OCI-M2 (cell line): ENCODE data around the gene PXT1.

ENCODE experiments used
- DNase-seq: peaks from one replicate; lab custom pipeline; 2025; ENCODE audit not compliant: unreplicated experiment; lab: John Stamatoyannopoulos, UW

Gene PXT1

DNA sequence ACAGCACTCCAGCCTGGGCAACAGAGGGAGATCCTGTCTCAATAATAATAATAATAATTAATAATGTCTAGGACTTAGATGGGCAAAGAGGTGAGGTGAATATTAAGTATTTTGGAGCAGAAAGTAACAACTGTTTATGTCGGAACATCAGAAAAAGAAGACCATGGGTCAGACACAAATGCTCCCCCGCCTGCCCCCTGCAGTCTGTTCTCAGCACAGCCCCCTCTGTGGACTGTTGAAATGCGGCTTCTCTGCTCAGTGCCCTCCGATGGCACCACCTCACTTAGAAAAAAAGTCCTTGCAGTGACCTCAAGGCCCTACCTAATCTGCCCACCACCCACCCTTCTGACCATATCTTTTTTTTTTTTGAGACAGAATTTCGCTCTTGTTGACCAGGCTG lies 50.0 kb downstream of the PXT1 start:
- no peak for DNase-seq

DNA sequence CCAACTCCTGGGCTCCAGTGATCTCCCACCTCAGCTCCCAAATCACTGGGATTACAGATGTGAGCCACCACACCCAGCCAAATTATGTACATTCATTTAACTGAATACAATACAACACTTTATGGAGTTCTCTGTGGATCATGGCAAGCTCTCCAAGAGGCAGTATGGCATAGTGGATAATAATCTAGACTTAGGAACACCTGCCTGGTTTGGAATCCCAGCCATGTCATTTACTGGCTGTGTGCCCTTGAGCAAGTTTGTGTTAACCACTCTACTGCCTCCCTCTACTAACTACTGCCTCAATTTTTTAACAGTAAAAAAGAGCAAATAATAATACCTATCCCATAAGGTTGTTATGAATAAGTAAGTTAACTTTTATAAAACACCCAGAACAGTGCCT lies 53.3 kb downstream of the PXT1 start:
- no peak for DNase-seq

DNA sequence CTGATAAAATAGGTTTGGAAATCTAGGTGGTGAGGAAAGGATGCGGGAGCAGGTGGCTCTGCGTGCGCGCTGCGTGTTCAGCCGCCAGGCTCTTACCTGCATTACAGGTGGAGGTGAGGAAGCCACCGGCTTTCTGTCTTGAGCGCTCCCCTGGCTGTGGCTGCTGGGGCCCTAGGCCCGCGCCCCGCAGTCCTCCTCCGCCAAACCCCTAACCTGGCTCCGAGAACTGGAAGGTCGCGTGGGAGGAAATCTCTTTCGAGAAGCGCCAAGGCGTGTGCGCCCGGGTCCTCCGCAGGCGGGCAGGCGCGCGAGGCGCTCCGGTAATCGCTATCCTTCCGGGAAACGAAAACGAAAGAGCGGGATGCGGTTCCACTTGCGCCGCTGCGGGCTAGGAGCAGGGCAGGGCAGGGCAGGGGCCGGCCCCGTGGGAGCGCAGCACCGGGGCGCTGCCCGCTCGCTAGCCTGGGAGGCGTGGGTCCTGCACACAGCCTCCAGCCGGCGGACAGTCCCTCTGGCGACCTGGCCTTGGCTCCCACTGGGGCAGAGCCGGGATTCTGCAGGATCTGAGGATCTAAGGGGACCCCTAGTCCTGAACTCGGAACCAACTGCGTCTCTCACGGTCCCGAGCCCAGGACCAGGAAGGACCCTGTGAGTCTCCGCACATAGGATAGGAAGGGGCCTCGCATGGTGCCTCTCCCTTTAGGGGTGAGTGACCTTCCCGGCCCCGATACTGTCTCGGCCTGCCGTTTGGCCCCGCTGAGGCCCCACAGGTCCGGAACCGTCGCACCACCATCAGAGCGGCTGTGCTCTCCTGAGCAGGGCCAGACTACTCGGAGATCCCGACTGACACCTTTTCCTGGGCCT lies 55.0 kb downstream of the PXT1 start, which contains the start of gene ETV7:
ETV7 (minus strand) TSS at position 230 of the 864 bp plus-strand sequence; CDS start at position 102, 128 bp downstream.
- no peak for DNase-seq

DNA sequence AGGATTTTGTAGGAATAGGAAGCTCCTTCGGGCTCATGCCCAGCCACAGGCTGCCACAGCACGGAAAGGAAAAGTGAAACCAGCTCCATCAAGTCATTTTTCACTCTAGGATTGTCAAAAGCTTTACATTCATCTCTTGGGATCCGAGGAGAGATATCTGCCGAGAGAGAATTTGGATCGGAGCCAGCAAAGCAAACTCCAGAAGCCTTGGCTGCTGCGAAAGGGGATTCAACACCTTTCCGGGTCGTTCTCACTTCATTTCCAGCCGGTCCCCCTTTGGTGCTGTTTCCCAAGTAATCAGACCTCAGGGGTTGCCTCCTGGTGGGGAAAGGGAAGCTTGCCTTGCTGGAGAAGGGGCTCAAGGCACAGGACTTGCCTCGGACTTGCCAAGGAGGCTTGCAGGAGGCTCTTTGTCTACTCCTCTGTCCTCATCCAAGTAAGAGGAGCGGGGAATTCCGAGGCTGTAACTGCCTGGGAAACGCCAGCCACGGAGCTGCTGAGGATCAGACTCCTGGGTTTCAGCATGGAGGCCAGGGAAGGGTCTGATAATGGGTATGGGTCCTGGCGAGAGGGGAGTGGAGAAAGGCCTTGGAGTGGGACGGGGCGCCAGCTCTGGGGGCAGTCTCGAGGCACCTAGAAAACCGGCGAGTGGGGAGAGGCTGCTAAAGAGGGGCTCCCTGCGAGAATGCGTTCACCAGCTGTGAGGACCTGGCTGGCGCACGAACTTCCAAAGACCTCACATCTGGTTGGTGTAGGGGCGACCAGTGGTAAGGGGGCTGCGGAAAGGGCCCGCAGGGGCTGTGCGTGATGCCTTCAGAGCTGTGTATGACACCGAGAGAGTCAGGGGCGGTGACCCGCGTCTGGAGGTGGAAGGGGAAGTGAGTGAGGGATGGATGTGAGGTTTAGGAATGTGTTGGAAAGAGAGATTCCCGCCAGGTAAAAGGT lies 55.9 kb downstream of the PXT1 start:
- DNase-seq = no peak

DNA sequence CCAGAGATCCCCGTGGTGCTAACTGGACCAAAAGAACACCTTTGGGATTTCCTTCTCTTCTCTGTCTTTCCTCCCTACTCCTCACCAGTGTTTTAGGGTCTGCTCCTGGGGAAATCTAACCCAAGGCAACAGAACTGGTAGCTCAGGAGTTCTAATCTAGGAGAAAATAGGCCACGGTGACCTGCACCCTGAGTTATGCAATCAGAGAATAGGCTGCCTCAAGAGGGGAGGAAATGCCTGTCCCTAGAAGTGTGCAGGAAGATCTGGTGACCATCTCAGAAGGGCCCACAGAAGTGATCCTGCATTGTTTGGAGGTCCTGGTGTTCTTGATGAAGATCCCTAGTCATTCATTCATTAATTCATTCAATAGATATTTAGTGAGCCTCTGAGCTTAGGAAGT lies 58.6 kb downstream of the PXT1 start:
- no peak for DNase-seq

DNA sequence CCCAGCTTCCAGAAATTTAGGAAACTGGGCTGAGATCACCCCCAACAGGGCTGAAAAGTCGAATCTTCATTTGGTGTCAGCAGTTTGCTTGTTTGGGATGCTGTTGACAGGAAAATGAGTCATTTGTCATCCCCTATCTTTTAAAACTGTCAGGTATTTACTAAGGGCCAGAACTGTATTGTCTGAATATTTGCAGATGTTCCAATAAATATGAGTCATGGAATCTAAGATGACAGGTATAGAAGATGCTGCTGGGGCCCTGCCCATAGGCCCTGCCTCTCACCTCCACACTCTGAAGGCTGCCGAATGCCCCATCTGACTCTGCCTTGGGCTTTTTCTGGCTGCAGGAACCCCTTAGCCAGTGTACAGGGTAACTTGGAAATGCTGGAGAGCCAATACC lies 59.0 kb downstream of the PXT1 start:
- DNase-seq = no peak

DNA sequence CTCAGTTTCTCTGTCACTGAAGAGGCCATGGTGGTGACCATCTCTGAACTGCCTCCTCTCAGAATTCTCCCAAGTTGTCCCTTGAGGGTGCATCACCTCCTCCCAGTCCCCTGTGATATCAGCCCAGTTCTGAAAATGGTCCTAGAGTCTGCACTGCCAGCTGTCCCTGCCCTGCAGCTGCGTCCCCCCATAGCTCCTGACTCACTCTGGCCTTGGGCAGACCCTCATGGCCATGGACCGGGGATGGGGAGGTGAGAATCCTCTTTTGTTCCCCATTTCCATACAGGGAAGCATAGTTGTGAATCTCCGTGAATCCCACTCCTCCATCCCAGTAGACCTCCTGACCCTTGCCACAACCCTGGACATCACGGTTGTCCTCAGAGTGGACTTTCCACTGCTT lies 59.7 kb downstream of the PXT1 start:
- no peak for DNase-seq

DNA sequence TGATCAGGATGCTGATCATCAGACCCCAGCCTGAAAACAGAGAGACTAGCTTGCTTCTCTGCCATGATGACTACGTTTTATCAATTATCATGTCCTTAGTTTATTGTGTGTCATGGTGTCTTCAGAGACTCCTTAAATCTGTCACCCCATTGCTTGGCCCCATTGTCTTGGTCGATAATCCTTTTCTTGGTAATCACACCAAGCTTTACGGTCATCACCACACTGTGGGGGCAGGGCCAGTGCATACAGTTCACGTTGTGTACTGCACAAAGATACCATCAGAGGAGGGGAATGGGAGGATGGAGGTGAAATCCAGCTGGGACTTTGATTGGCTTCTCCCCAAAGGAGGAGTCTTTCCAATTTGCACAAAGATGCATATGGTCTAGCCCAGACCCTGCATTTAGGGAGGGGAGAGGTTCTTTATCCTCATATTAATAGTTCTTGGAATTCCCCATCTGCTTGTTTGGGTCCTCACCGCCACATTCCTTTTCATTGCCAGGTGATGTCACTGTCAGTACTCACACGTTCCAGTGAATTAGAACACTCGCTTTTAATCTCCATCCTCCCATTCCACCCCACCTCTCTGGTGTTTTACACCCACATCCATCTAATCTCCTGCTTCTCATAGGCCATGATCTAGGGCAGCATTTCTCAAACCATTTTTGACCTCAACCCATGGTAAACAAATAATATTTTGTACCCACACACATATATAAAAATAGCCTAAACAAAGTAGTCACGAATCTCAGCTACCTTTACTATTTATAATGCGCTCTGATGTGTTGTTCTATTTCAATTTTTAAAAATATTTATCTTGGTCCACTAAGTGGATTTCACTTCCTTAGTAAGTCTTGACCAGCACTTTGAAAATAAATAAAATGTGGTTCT lies 60.9 kb downstream of the PXT1 start:
- DNase-seq = no peak

DNA sequence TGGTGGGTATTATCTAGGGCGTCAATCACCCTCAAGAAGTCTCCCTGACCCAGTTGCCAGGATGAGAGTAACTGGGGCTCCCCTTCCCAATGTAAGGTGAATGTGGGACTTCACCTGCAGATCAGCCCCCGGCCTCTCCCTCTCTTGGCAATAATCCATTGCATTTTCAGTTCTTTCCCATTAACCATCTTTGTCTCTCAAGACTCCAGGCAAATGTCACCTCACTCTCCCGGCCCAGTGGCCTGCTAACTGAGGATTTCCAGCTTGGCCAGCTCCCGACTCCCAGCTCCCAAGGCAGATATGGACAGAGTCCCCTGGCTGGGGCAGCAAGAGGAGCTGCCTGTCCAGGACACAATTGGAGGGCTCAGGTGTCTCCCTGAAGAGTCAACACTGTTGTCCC lies 62.5 kb downstream of the PXT1 start:
- no peak for DNase-seq

DNA sequence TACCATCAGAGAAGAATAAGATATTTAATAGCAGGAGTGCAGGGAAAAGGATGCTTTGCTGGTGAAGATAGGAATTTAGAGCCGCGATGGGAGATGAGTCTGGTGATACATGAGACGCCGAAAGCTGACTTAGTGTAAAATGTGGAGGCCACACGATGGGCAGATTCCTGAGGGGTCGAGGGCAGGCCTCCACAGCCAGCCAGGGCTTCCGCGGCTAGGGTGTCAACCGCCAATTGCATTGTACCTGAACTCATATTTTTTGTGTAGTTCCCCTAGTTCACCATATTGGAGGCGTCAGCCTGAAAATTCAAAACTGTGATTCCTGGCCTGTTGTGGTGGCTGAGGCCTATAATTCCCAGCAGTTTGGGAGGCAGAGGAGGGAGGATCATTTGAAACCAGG lies 63.7 kb downstream of the PXT1 start:
- no peak for DNase-seq

DNA sequence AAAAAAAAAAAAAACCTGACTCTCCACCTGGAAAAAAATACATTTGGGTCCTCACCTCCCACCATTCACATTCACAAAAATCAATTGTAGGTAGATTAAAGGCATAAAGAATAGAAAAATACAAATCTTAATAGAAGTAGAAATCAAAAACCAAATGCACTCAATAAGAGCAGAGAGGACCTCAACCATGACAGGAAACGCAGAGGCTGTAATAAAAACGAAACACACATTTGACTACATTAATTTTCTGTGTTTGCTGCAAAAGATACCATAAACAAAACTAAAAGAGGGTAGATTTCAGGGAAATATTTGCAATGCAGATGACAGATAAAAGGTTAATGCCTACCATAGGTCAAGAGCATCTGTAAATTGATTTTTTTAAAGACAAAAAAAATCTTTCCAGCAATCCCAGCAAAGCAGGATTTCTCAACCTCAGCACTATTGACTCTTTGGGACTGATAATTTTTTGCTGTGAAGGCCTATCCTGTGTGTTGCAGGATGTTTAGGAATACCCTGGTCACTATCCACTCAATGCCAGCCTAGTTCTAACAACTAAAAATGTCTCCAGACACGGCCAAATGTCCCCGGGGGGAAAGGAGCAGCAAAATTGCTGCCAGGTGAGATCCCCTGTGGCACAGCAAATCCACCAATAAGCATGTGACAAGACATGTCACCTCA lies 64.3 kb downstream of the PXT1 start:
- DNase-seq = no peak

DNA sequence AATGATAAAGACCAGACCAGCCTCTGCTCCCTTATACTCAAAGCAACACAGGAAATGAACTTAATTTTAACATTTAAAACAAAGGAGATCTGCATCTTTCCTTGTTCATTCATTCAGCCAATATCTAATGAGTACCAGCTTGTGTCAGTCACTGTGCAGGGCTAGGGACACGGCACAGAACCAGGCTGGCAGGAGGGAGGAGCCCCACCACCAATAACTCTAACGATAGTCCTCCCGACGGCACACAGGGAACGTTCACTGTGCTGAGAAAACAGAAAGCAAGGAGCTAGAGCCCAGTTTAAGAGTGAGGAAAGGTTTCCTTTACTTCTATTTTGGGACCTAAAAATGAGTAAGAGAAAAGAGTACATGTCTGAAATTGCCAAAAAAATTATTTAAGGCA lies 65.1 kb downstream of the PXT1 start:
- no peak for DNase-seq

DNA sequence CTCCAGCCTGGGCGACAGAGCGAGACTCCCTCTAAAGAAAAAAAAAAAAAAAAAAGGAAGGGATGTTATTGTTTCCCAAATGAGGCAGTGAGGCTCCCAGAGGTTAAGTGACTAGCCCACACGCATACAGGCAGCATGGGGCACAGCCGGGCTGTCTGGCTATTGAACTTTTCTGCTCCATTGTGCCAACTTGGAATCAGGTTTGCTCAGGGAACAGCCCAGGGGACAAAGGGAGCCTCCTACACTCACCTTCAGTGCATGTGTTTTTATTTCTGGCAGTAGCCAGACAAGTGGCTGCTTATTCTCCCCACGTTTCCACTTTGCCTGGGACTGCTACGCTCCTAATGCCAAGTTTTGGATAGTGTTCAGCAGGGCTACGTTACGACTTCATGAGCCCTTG lies 65.9 kb downstream of the PXT1 start:
- no peak for DNase-seq

DNA sequence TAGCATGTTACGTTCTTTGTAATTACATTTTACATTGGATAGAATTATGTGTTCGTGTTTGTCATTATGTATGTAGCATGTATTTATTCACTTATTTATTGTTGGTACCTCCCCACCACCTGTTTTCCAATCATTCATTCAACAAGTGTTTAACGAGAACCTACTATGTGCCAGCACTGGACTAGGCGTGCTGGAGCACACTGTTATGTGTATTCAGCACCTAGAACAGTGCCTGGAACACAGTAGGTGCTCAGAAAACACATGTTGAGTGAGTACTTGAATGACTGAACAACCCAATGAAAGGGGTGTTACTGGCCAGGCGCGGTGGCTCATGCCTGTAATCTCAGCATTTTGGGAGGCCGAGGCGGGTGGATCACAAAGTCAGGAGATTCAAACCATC lies 66.5 kb downstream of the PXT1 start:
- DNase-seq = no peak

DNA sequence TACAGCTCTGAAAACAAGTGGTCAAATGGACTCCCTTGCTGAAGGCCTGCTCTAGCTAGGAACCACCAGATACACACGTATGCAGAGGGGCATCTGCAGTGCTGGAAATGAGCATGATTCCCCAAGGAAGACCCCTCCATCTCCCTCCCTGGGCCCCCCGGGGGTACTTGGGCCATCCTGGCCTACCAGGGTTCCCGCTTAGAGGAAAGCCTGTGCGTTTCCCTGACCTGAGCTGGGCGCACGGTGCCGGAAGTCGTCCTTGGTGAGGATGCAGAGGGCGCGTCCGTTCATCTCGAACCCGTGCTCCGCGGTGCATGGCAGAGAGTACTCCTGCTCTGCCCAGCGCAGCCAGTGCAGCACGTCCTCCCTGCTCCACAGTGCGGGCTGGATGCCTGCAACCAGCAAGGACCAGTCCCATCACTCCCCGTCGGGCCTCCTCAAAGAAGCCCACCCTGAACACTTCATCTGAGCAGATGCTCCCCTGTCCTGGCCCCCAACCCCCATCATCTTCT lies 67.0 kb downstream of the PXT1 start:
- no peak for DNase-seq

DNA sequence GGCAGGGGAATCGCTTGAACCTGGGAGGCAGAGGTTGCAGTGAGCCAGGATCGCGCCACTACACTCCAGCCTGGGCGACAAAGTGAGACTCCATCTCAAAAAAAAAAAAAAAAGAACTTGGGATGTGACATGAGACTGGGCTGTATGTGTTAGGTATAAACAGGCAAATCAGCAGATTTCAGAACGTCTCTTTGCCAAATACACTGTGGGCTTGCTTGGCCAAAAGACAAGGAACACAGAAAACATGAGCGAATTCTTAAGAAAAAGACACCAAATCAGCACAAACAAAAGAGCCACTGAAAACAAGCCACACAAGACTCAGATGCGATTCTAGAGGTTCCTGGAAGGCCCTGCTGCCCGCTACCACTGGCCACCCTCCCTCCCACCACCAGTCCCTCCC lies 67.7 kb downstream of the PXT1 start:
- no peak for DNase-seq

DNA sequence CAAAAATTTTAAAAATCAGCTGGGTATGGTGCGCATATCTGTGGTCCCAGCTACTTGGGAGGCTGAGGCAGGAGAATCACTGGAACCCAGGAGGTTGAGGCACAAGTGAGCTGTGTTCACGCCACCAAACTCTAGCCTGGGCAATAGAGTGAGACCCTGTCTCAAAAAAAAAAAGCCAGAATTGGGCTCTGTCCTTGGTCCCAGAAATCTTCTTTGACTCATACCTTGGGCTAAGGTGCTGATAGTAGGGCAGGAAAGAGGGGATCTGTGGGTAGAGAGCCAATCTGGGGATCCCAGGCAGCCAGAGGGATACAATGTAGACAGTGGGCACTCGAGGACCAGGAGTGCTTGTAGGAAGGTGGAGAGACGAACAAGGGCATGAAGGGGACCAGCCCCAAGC lies 68.5 kb downstream of the PXT1 start:
- DNase-seq = no peak

DNA sequence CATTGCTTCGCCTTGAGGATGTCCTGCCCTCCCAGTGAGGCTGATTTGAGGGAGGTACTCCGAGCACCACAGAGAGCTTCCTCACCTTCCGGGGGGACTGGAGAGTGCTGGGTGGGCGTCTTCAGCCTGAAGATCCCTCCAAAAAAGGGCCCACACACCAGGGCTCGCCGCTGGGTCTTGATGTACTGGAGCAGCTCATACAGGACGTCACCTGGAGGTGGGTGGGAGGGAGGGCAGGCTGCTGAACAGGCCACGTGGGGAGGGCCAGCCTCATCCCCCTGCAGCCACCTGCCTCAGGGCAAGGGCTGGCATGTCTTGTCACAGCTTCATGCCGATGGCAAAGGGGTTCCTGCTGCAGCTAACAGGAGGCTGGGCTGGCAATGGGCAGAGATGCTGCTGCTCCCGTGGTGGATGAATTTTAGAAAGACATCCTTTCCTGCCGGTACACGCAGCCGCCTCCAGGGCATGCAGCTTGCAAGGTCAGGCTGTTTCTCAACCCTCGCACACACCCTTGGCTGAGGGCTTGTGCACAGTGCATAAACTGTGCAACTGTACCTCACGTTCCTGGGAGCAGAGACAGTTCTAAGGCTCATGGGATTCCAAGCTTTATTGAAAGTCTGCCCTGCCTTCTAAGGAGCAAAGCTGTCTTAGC lies 69.2 kb downstream of the PXT1 start:
- DNase-seq = no peak

DNA sequence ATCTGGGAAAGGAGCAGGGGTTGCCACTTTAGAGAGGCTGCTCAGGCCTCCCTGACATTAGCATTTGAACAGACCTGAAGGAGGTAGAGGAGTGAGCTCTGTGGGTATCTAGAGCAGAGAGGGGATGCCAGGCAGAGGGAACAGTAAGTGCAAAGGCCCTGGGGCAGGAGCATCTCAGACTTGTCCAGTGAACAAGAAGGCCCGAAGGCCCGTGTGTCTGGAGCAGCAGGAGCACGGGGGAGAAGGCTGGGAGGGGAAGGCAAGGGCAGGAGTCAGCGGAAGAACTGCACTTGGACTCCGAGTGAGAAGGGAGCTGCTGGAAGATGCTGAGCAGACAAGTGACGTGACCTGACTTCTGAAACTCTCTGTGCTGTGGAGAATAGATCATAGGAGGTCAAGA lies 70.6 kb downstream of the PXT1 start:
- no peak for DNase-seq

DNA sequence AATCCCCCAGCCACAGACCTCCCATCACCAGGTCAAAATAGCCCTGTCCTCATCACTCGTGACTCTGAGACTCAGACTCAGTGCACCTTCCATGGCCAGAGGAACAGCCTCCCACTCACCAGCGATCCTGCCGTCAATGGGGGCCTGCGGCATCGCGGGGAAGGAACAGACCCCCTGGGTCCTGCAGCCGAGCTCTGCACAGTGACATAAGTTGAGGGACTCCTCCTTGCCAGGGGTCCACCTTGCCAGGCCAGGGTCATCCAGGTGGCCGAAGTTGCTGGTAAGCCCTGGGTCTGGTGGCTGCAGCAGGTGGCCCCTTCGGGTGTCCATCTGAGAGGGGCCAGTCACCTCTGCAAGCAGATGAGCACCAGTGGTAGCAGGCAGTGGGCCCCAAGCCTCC lies 71.4 kb downstream of the PXT1 start:
- no peak for DNase-seq
